T-helper 9 cell (primary cell): ENCODE results near the gene NBL1.

Source experiments
- DNase-seq: peaks from one replicate; pipeline ENCODE4 v3.0.0-alpha.2; 2020

Gene NBL1

GRCh38 chr1:19676438-19676922 is 32.4 kb downstream of the NBL1 start:
- DNase-seq: no peak

- DNase-seq: no peak
These were observed 34.4 kb downstream of the NBL1 start for GRCh38 chr1:19678493-19678892.

GRCh38 chr1:19678931-19679453 is 34.9 kb downstream of the NBL1 start:
- no peak for DNase-seq

- DNase-seq: no peak
These were observed 35.6 kb downstream of the NBL1 start for GRCh38 chr1:19679691-19680090.

GRCh38 chr1:19680644-19681043 is 36.5 kb downstream of the NBL1 start:
- no peak for DNase-seq

GRCh38 chr1:19682257-19682656 is 38.1 kb downstream of the NBL1 start:
- DNase-seq: no peak

GRCh38 chr1:19682901-19683300 is 38.8 kb downstream of the NBL1 start:
- no peak for DNase-seq

- DNase-seq: no peak
These were observed 39.2 kb downstream of the NBL1 start for GRCh38 chr1:19683351-19683750.

- DNase-seq: no peak
These were observed 40.6 kb downstream of the NBL1 start for GRCh38 chr1:19684677-19685076.

- DNase-seq: no peak
These were observed 41.9 kb downstream of the NBL1 start for GRCh38 chr1:19685994-19686393.

GRCh38 chr1:19687414-19687813 is 43.3 kb downstream of the NBL1 start:
- no peak for DNase-seq

GRCh38 chr1:19688041-19688842 is 44.1 kb downstream of the NBL1 start:
- DNase-seq: peak; percentile 37

- no peak for DNase-seq
These were observed 45.1 kb downstream of the NBL1 start for GRCh38 chr1:19689085-19689757.

GRCh38 chr1:19689856-19690255 is 45.7 kb downstream of the NBL1 start:
- DNase-seq: no peak

- DNase-seq: no peak
These were observed 46.2 kb downstream of the NBL1 start for GRCh38 chr1:19690342-19690741.

- no peak for DNase-seq
These were observed 50.2 kb downstream of the NBL1 start for GRCh38 chr1:19694298-19694697.

- DNase-seq: no peak
These were observed 51.7 kb downstream of the NBL1 start for GRCh38 chr1:19695772-19696171.

GRCh38 chr1:19696820-19697219 is 52.7 kb downstream of the NBL1 start:
- DNase-seq: no peak

- no peak for DNase-seq
These were observed 54.1 kb downstream of the NBL1 start for GRCh38 chr1:19698181-19698580.

- DNase-seq: no peak
These were observed 56.1 kb downstream of the NBL1 start for GRCh38 chr1:19700079-19700777.

- DNase-seq: no peak
These were observed 59.2 kb downstream of the NBL1 start for GRCh38 chr1:19703280-19703679.

GRCh38 chr1:19704247-19705113 is 60.4 kb downstream of the NBL1 start:
- DNase-seq: peak; percentile 62
